Endometrial microvascular endothelial cells (primary cell): Measurements from ENCODE around the gene ADPRS. TPM values are rescaled to one million over a fixed set of nuclear protein-coding genes. Genes with fewer than 3 reads are reported as not detected.

Experiments used
- in situ Hi-C: cut with HindIII; loops from 2 replicates; pipeline ENCODE4 v1.10.0; 2017; ENCODE audit warnings: low sequenced_read_pairs, low pct_unique_long_range_greater_than_20kb; ENCODE audit errors: inconsistent ontology term
- total RNA-seq: library from RNA; depleted of rRNA; stranded (reverse); fragments of >200 nt; gene quantifications from one replicate; pipeline ENCODE4 v1.2.3, GENCODE V29; 2015; ENCODE audit errors: inconsistent ontology term

The ADPRS gene
- total RNA-seq, 1 donor from 2014 or later: 59.1 TPM

DNA sequence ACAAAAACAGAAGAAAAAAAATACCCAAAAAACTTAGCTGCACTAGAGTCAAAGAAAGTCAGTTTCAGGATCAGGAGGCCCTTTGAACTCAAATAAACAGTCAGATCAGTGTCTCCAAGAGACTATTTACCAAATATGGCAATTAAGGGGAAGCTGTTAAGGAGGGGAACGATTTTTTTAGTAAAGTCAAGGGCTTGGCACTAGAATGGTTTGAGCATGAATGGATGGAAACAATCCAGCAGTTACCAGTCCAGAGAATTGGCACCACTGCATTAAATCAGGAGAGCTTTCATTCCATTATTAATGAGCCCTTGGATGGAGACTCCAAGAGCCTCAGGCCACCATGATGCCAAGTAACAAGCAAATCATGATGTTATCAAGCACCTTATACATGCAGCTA is 53.4 kb downstream of the ADPRS start:
- in situ Hi-C loops: loop anchor here (25.0 kb wide), 1 partner anchor 145 kb away; no protein-coding TSS in a partner anchor

DNA sequence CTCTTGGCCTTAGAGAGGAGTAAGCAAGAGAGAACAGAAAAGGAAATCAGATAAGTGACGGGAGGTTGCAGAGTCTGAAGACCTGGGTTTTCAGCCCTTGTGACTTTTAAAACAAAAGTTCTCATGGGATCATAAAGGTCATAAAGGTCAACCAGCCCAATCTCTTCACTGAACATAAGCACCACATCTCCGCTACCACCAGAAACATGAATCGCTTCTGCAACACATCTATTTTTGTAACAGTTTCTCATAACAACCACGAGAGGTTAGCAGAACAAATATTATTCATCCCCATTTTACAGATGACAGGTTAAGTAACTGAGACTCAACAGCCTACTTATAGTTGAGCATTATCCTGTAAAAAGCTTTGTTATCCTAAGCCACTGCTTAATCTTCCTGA is 54.7 kb downstream of the ADPRS start:
- in situ Hi-C loops: loop anchor here (25.0 kb wide), 1 partner anchor 144 kb away; no protein-coding TSS in a partner anchor

Other genes with a start within 250 kb of the ADPRS start
- gene AGO1, start 205.7 kb upstream of the ADPRS start, total RNA-seq: 20.0 TPM
- 7.2 TPM for gene AGO3, start 157.8 kb upstream of the ADPRS start, total RNA-seq
- not detected for gene TEKT2, start 4.8 kb upstream of the ADPRS start, total RNA-seq
- gene COL8A2, start 36.3 kb downstream of the ADPRS start, total RNA-seq: 3.9 TPM
- gene TRAPPC3, start 60.6 kb downstream of the ADPRS start, total RNA-seq: 148 TPM
- gene MAP7D1, start 67.3 kb downstream of the ADPRS start, total RNA-seq: 199 TPM
- gene THRAP3, start 135.6 kb downstream of the ADPRS start, total RNA-seq: 124 TPM
- 0.84 TPM for gene SH3D21, start 217.5 kb downstream of the ADPRS start, total RNA-seq
- gene EVA1B, start 234.8 kb downstream of the ADPRS start, total RNA-seq: 86.7 TPM